H1 (cell line): ENCODE data around the gene FICD. TPM values are rescaled to one million over a fixed set of nuclear protein-coding genes. Genes with fewer than 3 reads are reported as not detected.

Experiments used
- JUN ChIP-seq: IDR thresholded peaks from 2 replicates; pipeline ENCODE4 v1.6.1; 2011; ENCODE audit warnings: low read depth, mild to moderate bottlenecking, improper control_type of control experiment, low read length
- JUND ChIP-seq: IDR thresholded peaks from 2 replicates; pipeline ENCODE4 v1.6.1; 2011; ENCODE audit warnings: mild to moderate bottlenecking, improper control_type of control experiment, low read length
- MAFK ChIP-seq: IDR thresholded peaks from 2 replicates; pipeline ENCODE4 v1.6.1; 2012; ENCODE audit warnings: low read depth, mild to moderate bottlenecking, improper control_type of control experiment, low read length
- SIX5 ChIP-seq: IDR thresholded peaks from 2 replicates; pipeline ENCODE4 v1.6.1; 2011; ENCODE audit warnings: mild to moderate bottlenecking, low read depth, low read length
- SRF ChIP-seq: IDR thresholded peaks from 2 replicates; pipeline ENCODE4 v1.6.1; 2011; ENCODE audit warnings: mild to moderate bottlenecking, low read depth, low read length, moderate library complexity
- polyA plus RNA-seq, 7 experiments: library from polyadenylated mRNA; depleted of rRNA in 3 of 7; stranded (reverse) in 5 of 7; unstranded in 2 of 7; fragments of >200 nt in 5 of 7; fragments of 200-250 nt in 2 of 7; gene quantifications; 1 replicate in 5 of 7; 2 replicates in 1 of 7; 4 replicates in 1 of 7; pipeline versions ENCODE4 v1.2.1 to v1.2.3, GENCODE V29; 2011 to 2013; ENCODE audit warnings: missing spikeins in 2 of 7, mixed read lengths in 2 of 7
- total RNA-seq: library from RNA; stranded (reverse); fragmentation: NEBNext Ultra II Directional; extraction: Animal tissue kit (Norgen Biotek cat#: 25700); gene quantifications from 2 replicates; pipeline ENCODE4 v1.2.1, GENCODE V29; 2021
- TF ChIP-seq, protein P1 (sequence below): IDR thresholded peaks from 2 replicates; pipeline ENCODE4 v1.6.1; 2011; ENCODE audit warnings: low read length, improper control_type of control experiment

Gene FICD
- total and polyA plus RNA-seq, 2 of the 8 experiments (the other 6 are each of a cell fraction or from before 2014, with no cell fraction given), result 2.2 to 6.0 TPM

DNA sequence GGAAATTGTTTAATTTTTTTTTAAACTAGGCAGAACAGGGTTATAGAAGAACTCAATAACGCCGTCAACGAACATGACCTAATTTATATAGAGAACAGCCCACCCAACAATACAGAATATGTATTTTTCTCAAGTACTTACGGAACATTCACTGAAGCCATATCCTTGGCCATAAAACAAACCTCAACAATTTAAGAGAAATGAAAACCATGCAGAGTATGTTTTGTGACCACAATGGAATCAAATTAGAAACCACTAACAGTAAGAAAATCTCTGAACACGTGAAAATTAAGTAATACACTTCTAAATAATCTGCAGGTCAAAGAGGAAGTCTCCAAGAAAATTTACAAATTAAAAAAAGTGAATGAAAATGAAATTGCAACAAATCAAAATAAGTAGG is 36.5 kb downstream of the FICD start (continued):
- no peak for TF ChIP-seq JUN
- TF ChIP-seq JUND, result no peak
- TF ChIP-seq SRF, result no peak
- no peak for TF ChIP-seq MAFK
- no peak for TF ChIP-seq SIX5
- TF ChIP-seq, protein P1, sequence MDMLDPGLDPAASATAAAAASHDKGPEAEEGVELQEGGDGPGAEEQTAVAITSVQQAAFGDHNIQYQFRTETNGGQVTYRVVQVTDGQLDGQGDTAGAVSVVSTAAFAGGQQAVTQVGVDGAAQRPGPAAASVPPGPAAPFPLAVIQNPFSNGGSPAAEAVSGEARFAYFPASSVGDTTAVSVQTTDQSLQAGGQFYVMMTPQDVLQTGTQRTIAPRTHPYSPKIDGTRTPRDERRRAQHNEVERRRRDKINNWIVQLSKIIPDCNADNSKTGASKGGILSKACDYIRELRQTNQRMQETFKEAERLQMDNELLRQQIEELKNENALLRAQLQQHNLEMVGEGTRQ, result no peak
